H9 (cell line): ENCODE results near the gene ZBTB7A. TPM values are rescaled to one million over a fixed set of nuclear protein-coding genes. Genes with fewer than 3 reads are reported as not detected.

Experiments used
- DNase-seq: peaks from one replicate; pipeline ENCODE4 v3.0.0-alpha.2; 2017
- H2AFZ ChIP-seq: one replicate; pipeline ENCODE4 v1.6.1; 2013; ENCODE audit warnings: mild to moderate bottlenecking, low read length, control low read depth, moderate library complexity
- H2AK5ac ChIP-seq: 2 replicates; pipeline ENCODE4 v1.6.1; 2013; ENCODE audit warnings: low read length, control low read depth, mixed read lengths; ENCODE audit not compliant: insufficient read length
- H2BK120ac ChIP-seq: one replicate; pipeline ENCODE4 v1.6.1; 2013; ENCODE audit warnings: low read depth, mild to moderate bottlenecking, low read length, control low read depth, inconsistent platforms; ENCODE audit not compliant: poor library complexity, severe bottlenecking
- H2BK12ac ChIP-seq: 2 replicates; pipeline ENCODE4 v1.6.1; 2013; ENCODE audit warnings: low read length, control low read depth, mixed read lengths, low read depth; ENCODE audit not compliant: insufficient read length
- H2BK15ac ChIP-seq: 2 replicates; pipeline ENCODE4 v1.6.1; 2013; ENCODE audit warnings: low read depth, low read length, control low read depth
- H2BK20ac ChIP-seq: one replicate; pipeline ENCODE4 v1.6.1; 2013; ENCODE audit warnings: low read depth, mild to moderate bottlenecking, low read length, control low read depth, inconsistent platforms; ENCODE audit not compliant: poor library complexity, severe bottlenecking
- H2BK5ac ChIP-seq: 2 replicates; pipeline ENCODE4 v1.6.1; 2013; ENCODE audit warnings: low read length, control low read depth, mixed read lengths; ENCODE audit not compliant: insufficient read length
- H3K14ac ChIP-seq: 2 replicates; pipeline ENCODE4 v1.6.1; 2013; ENCODE audit warnings: low read length, control low read depth; ENCODE audit not compliant: insufficient read depth
- H3K18ac ChIP-seq: 2 replicates; pipeline ENCODE4 v1.6.1; 2013; ENCODE audit warnings: low read depth, mild to moderate bottlenecking, mixed read lengths, low read length, control low read depth; ENCODE audit not compliant: insufficient read length
- H3K23ac ChIP-seq: 2 replicates; pipeline ENCODE4 v1.6.1; 2013; ENCODE audit warnings: low read length, control low read depth, mixed read lengths, low read depth; ENCODE audit not compliant: insufficient read length
- H3K23me2 ChIP-seq: 2 replicates; pipeline ENCODE4 v1.6.1; 2013; ENCODE audit warnings: low read depth, mild to moderate bottlenecking, mixed read lengths, low read length, control low read depth; ENCODE audit not compliant: insufficient read length, poor library complexity, severe bottlenecking
- H3K27ac ChIP-seq: 2 replicates; pipeline ENCODE4 v1.5.1; 2013; ENCODE audit warnings: low read length, control low read depth, mixed read lengths, low read depth; ENCODE audit not compliant: insufficient read length
- H3K27me3 ChIP-seq: 2 replicates; pipeline ENCODE4 v1.6.1; 2013; ENCODE audit warnings: low read length, control low read depth, inconsistent platforms; ENCODE audit not compliant: insufficient read depth
- H3K4ac ChIP-seq: 2 replicates; pipeline ENCODE4 v1.6.1; 2013; ENCODE audit warnings: low read depth, mild to moderate bottlenecking, control low read depth, inconsistent platforms, low read length, moderate library complexity
- H3K4me1 ChIP-seq: 2 replicates; pipeline ENCODE4 v1.6.1; 2013; ENCODE audit warnings: low read length, control low read depth, inconsistent platforms; ENCODE audit not compliant: insufficient read depth
- H3K4me2 ChIP-seq: 2 replicates; pipeline ENCODE4 v1.6.1; 2013; ENCODE audit warnings: low read length, control low read depth, mixed read lengths; ENCODE audit not compliant: insufficient read length, insufficient read depth
- H3K56ac ChIP-seq: 2 replicates; pipeline ENCODE4 v1.6.1; 2013; ENCODE audit warnings: low read depth, mild to moderate bottlenecking, mixed read lengths, low read length, control low read depth; ENCODE audit not compliant: insufficient read length
- H3K79me1 ChIP-seq: 2 replicates; pipeline ENCODE4 v1.6.1; 2013; ENCODE audit warnings: low read depth, mild to moderate bottlenecking, moderate library complexity, low read length, control low read depth, inconsistent platforms; ENCODE audit not compliant: insufficient read depth, poor library complexity, severe bottlenecking
- H3K79me2 ChIP-seq: 2 replicates; pipeline ENCODE4 v1.6.1; 2013; ENCODE audit warnings: low read length, control low read depth, inconsistent platforms; ENCODE audit not compliant: insufficient read depth
- H3K9ac ChIP-seq: 2 replicates; pipeline ENCODE4 v1.6.1; 2013; ENCODE audit warnings: low read length, control low read depth, mixed read lengths; ENCODE audit not compliant: insufficient read length; ENCODE audit errors: extremely low read depth
- H3K9me3 ChIP-seq: one replicate; pipeline ENCODE4 v1.6.1; 2013; ENCODE audit warnings: low read depth, low read length, inconsistent platforms; ENCODE audit not compliant: control insufficient read depth
- H3T11ph ChIP-seq: one replicate; pipeline ENCODE4 v1.6.1; 2013; ENCODE audit warnings: mild to moderate bottlenecking, low read length, control low read depth, inconsistent platforms
- H4K20me1 ChIP-seq: one replicate; pipeline ENCODE4 v1.6.1; 2013; ENCODE audit not compliant: control insufficient read depth, insufficient read length, insufficient read depth
- H4K5ac ChIP-seq: 2 replicates; pipeline ENCODE4 v1.6.1; 2013; ENCODE audit warnings: low read depth, mild to moderate bottlenecking, mixed read lengths, low read length, control low read depth; ENCODE audit not compliant: insufficient read length
- H4K8ac ChIP-seq: replicated peaks from 2 replicates; pipeline ENCODE4 v1.6.1; 2013; ENCODE audit warnings: low read length, control low read depth, mixed read lengths, low read depth; ENCODE audit not compliant: insufficient read length
- H4K91ac ChIP-seq: 2 replicates; pipeline ENCODE4 v1.6.1; 2013; ENCODE audit warnings: low read depth, mild to moderate bottlenecking, moderate library complexity, mixed read lengths, low read length, control low read depth; ENCODE audit not compliant: insufficient read length
- H3K27ac Mint-ChIP-seq, 3 experiments: 2 replicates in 2 of 3; 3 replicates in 1 of 3; pipeline ENCODE4 v1.8.0; 2020 to 2021; ENCODE audit warnings: mixed read lengths in 3 of 3, mild to moderate bottlenecking in 1 of 3, moderate library complexity in 1 of 3
- H3K27me3 Mint-ChIP-seq: 2 replicates; pipeline ENCODE4 v1.8.0; 2021; ENCODE audit warnings: low read depth, mild to moderate bottlenecking, moderate library complexity, mixed read lengths
- H3K36me3 Mint-ChIP-seq, 3 experiments: 2 replicates in 2 of 3; 3 replicates in 1 of 3; pipeline ENCODE4 v1.8.0; 2020 to 2021; ENCODE audit warnings: low read depth in 3 of 3, mixed read lengths in 3 of 3; ENCODE audit not compliant: insufficient read depth in 1 of 3
- H3K4me1 Mint-ChIP-seq, 2 experiments: 2 replicates each; pipeline ENCODE4 v1.8.0; 2020; ENCODE audit warnings: mixed read lengths in 2 of 2
- H3K4me3 Mint-ChIP-seq, 2 experiments: 2 replicates in 1 of 2; 3 replicates in 1 of 2; pipeline ENCODE4 v1.8.0; 2020 to 2021; ENCODE audit warnings: mild to moderate bottlenecking in 2 of 2, mixed read lengths in 2 of 2, moderate library complexity in 1 of 2
- H3K9me3 Mint-ChIP-seq, 2 experiments: 2 replicates in 1 of 2; 3 replicates in 1 of 2; pipeline ENCODE4 v1.8.0; 2020; ENCODE audit warnings: mild to moderate bottlenecking in 2 of 2, mixed read lengths in 2 of 2, moderate library complexity in 1 of 2
- CTCF ChIP-seq: fragments of 200-600 bp; sonication (generic); conservative IDR thresholded peaks from 3 replicates; pipeline ENCODE4 v1.8.0; 2021; ENCODE audit warnings: antibody characterized with exemption, mild to moderate bottlenecking
- WGBS: extraction: QIAGEN DNeasy Blood & Tissue Kit; methylation state at CpG from one replicate; pipeline ENCODE4 v1.1.7; 2013; ENCODE audit warnings: missing lambda C conversion rate, low lambda C conversion rate, mixed read lengths; ENCODE audit not compliant: insufficient read length; ENCODE audit errors: extremely low coverage; 5-methylcytosine and 5-hydroxymethylcytosine counted together
- total RNA-seq: library from RNA; stranded (reverse); gene quantifications from 2 replicates; pipeline ENCODE4 v1.2.1, GENCODE V29; 2021

Gene ZBTB7A
- total RNA-seq, 1 experiment from 2014 or later: 24.9 TPM

GRCh38 chr19:4016903-4017638 lies 49.6 kb downstream of the ZBTB7A start:
- Histone ChIP-seq H3T11ph (no peak overlapping the region), H2BK20ac (no peak overlapping the region), H2BK15ac (no peak overlapping the region), H3K4me2 (no peak overlapping the region), H3K27ac (no peak overlapping the region), H3K27me3 (no peaks in the 10 kb centered on the region), H2AK5ac (no peak overlapping the region), H3K79me2 (peaks cover 9% of the 10 kb centered on the region; the same call in 1 of the 2 replicates), H2AFZ (no peak overlapping the region), H2BK12ac (no peak overlapping the region), H3K18ac (no peak overlapping the region), H2BK5ac (no peak overlapping the region), H3K9ac (no peak overlapping the region), H4K8ac (no peak overlapping the region), H3K4ac (no peak overlapping the region), H3K79me1 (peaks cover 13% of the 10 kb centered on the region), H3K14ac (no peak overlapping the region), H3K9me3 (no peaks in the 10 kb centered on the region), H4K91ac (no peak overlapping the region), H3K23me2 (no peaks in the 10 kb centered on the region), H4K5ac (no peak overlapping the region), H3K23ac (no peak overlapping the region), H3K4me1 (no peaks in the 10 kb centered on the region), H3K56ac (no peak overlapping the region), H2BK120ac (no peak overlapping the region), H4K20me1 (no peaks in the 10 kb centered on the region)
- Mint-ChIP-seq H3K9me3 (no peaks in the 10 kb centered on the region; a peak in 1 of 5 replicates), H3K4me3 (no peak overlapping the region), H3K27me3 (no peaks in the 10 kb centered on the region), H3K4me1 (peaks cover 0 to 11% of the 10 kb centered on the region in 2 experiments; a peak in 2 of 4 replicates), H3K36me3 (peaks cover 9 to 36% (median 30%) of the 10 kb centered on the region in 3 experiments), H3K27ac (peak overlapping the region in 1 of 3 experiments; percentile 48; a peak in 1 of 7 replicates)
- no peak for DNase-seq
- no peak for TF ChIP-seq CTCF
- no CpG with 5 or more reads among the region's 15 CpGs for WGBS
